H9 (cell line): ENCODE measurements around the gene NFATC1. TPM values are rescaled to one million over a fixed set of nuclear protein-coding genes. Genes with fewer than 3 reads are reported as not detected.
"Not testable (repeated sequence)": the region's sequence is repeated elsewhere in the genome, so short reads cannot be mapped to it uniquely, and the experiment has no call there.

ENCODE experiments used
- DNase-seq: peaks from one replicate; pipeline ENCODE4 v3.0.0-alpha.2; 2017
- H2AFZ ChIP-seq: one replicate; pipeline ENCODE4 v1.6.1; 2013; ENCODE audit warnings: mild to moderate bottlenecking, low read length, control low read depth, moderate library complexity
- H2AK5ac ChIP-seq: 2 replicates; pipeline ENCODE4 v1.6.1; 2013; ENCODE audit warnings: low read length, control low read depth, mixed read lengths; ENCODE audit not compliant: insufficient read length
- H2BK120ac ChIP-seq: one replicate; pipeline ENCODE4 v1.6.1; 2013; ENCODE audit warnings: low read depth, mild to moderate bottlenecking, low read length, control low read depth, inconsistent platforms; ENCODE audit not compliant: poor library complexity, severe bottlenecking
- H2BK12ac ChIP-seq: 2 replicates; pipeline ENCODE4 v1.6.1; 2013; ENCODE audit warnings: low read length, control low read depth, mixed read lengths, low read depth; ENCODE audit not compliant: insufficient read length
- H2BK15ac ChIP-seq: 2 replicates; pipeline ENCODE4 v1.6.1; 2013; ENCODE audit warnings: low read depth, low read length, control low read depth
- H2BK20ac ChIP-seq: one replicate; pipeline ENCODE4 v1.6.1; 2013; ENCODE audit warnings: low read depth, mild to moderate bottlenecking, low read length, control low read depth, inconsistent platforms; ENCODE audit not compliant: poor library complexity, severe bottlenecking
- H2BK5ac ChIP-seq: 2 replicates; pipeline ENCODE4 v1.6.1; 2013; ENCODE audit warnings: low read length, control low read depth, mixed read lengths; ENCODE audit not compliant: insufficient read length
- H3K14ac ChIP-seq: 2 replicates; pipeline ENCODE4 v1.6.1; 2013; ENCODE audit warnings: low read length, control low read depth; ENCODE audit not compliant: insufficient read depth
- H3K18ac ChIP-seq: 2 replicates; pipeline ENCODE4 v1.6.1; 2013; ENCODE audit warnings: low read depth, mild to moderate bottlenecking, mixed read lengths, low read length, control low read depth; ENCODE audit not compliant: insufficient read length
- H3K23ac ChIP-seq: 2 replicates; pipeline ENCODE4 v1.6.1; 2013; ENCODE audit warnings: low read length, control low read depth, mixed read lengths, low read depth; ENCODE audit not compliant: insufficient read length
- H3K23me2 ChIP-seq: 2 replicates; pipeline ENCODE4 v1.6.1; 2013; ENCODE audit warnings: low read depth, mild to moderate bottlenecking, mixed read lengths, low read length, control low read depth; ENCODE audit not compliant: insufficient read length, poor library complexity, severe bottlenecking
- H3K27ac ChIP-seq: 2 replicates; pipeline ENCODE4 v1.5.1; 2013; ENCODE audit warnings: low read length, control low read depth, mixed read lengths, low read depth; ENCODE audit not compliant: insufficient read length
- H3K27me3 ChIP-seq: 2 replicates; pipeline ENCODE4 v1.6.1; 2013; ENCODE audit warnings: low read length, control low read depth, inconsistent platforms; ENCODE audit not compliant: insufficient read depth
- H3K4ac ChIP-seq: 2 replicates; pipeline ENCODE4 v1.6.1; 2013; ENCODE audit warnings: low read depth, mild to moderate bottlenecking, control low read depth, inconsistent platforms, low read length, moderate library complexity
- H3K4me1 ChIP-seq: 2 replicates; pipeline ENCODE4 v1.6.1; 2013; ENCODE audit warnings: low read length, control low read depth, inconsistent platforms; ENCODE audit not compliant: insufficient read depth
- H3K4me2 ChIP-seq: 2 replicates; pipeline ENCODE4 v1.6.1; 2013; ENCODE audit warnings: low read length, control low read depth, mixed read lengths; ENCODE audit not compliant: insufficient read length, insufficient read depth
- H3K56ac ChIP-seq: 2 replicates; pipeline ENCODE4 v1.6.1; 2013; ENCODE audit warnings: low read depth, mild to moderate bottlenecking, mixed read lengths, low read length, control low read depth; ENCODE audit not compliant: insufficient read length
- H3K79me1 ChIP-seq: 2 replicates; pipeline ENCODE4 v1.6.1; 2013; ENCODE audit warnings: low read depth, mild to moderate bottlenecking, moderate library complexity, low read length, control low read depth, inconsistent platforms; ENCODE audit not compliant: insufficient read depth, poor library complexity, severe bottlenecking
- H3K79me2 ChIP-seq: 2 replicates; pipeline ENCODE4 v1.6.1; 2013; ENCODE audit warnings: low read length, control low read depth, inconsistent platforms; ENCODE audit not compliant: insufficient read depth
- H3K9ac ChIP-seq: 2 replicates; pipeline ENCODE4 v1.6.1; 2013; ENCODE audit warnings: low read length, control low read depth, mixed read lengths; ENCODE audit not compliant: insufficient read length; ENCODE audit errors: extremely low read depth
- H3K9me3 ChIP-seq: one replicate; pipeline ENCODE4 v1.6.1; 2013; ENCODE audit warnings: low read depth, low read length, inconsistent platforms; ENCODE audit not compliant: control insufficient read depth
- H3T11ph ChIP-seq: one replicate; pipeline ENCODE4 v1.6.1; 2013; ENCODE audit warnings: mild to moderate bottlenecking, low read length, control low read depth, inconsistent platforms
- H4K20me1 ChIP-seq: one replicate; pipeline ENCODE4 v1.6.1; 2013; ENCODE audit not compliant: control insufficient read depth, insufficient read length, insufficient read depth
- H4K5ac ChIP-seq: 2 replicates; pipeline ENCODE4 v1.6.1; 2013; ENCODE audit warnings: low read depth, mild to moderate bottlenecking, mixed read lengths, low read length, control low read depth; ENCODE audit not compliant: insufficient read length
- H4K8ac ChIP-seq: replicated peaks from 2 replicates; pipeline ENCODE4 v1.6.1; 2013; ENCODE audit warnings: low read length, control low read depth, mixed read lengths, low read depth; ENCODE audit not compliant: insufficient read length
- H4K91ac ChIP-seq: 2 replicates; pipeline ENCODE4 v1.6.1; 2013; ENCODE audit warnings: low read depth, mild to moderate bottlenecking, moderate library complexity, mixed read lengths, low read length, control low read depth; ENCODE audit not compliant: insufficient read length
- H3K27ac Mint-ChIP-seq, 3 experiments: 2 replicates in 2 of 3; 3 replicates in 1 of 3; pipeline ENCODE4 v1.8.0; 2020 to 2021; ENCODE audit warnings: mixed read lengths in 3 of 3, mild to moderate bottlenecking in 1 of 3, moderate library complexity in 1 of 3
- H3K27me3 Mint-ChIP-seq: 2 replicates; pipeline ENCODE4 v1.8.0; 2021; ENCODE audit warnings: low read depth, mild to moderate bottlenecking, moderate library complexity, mixed read lengths
- H3K36me3 Mint-ChIP-seq, 3 experiments: 2 replicates in 2 of 3; 3 replicates in 1 of 3; pipeline ENCODE4 v1.8.0; 2020 to 2021; ENCODE audit warnings: low read depth in 3 of 3, mixed read lengths in 3 of 3; ENCODE audit not compliant: insufficient read depth in 1 of 3
- H3K4me1 Mint-ChIP-seq, 2 experiments: 2 replicates each; pipeline ENCODE4 v1.8.0; 2020; ENCODE audit warnings: mixed read lengths in 2 of 2
- H3K4me3 Mint-ChIP-seq, 2 experiments: 2 replicates in 1 of 2; 3 replicates in 1 of 2; pipeline ENCODE4 v1.8.0; 2020 to 2021; ENCODE audit warnings: mild to moderate bottlenecking in 2 of 2, mixed read lengths in 2 of 2, moderate library complexity in 1 of 2
- H3K9me3 Mint-ChIP-seq, 2 experiments: 2 replicates in 1 of 2; 3 replicates in 1 of 2; pipeline ENCODE4 v1.8.0; 2020; ENCODE audit warnings: mild to moderate bottlenecking in 2 of 2, mixed read lengths in 2 of 2, moderate library complexity in 1 of 2
- WGBS: extraction: QIAGEN DNeasy Blood & Tissue Kit; methylation state at CpG from one replicate; pipeline ENCODE4 v1.1.7; 2013; ENCODE audit warnings: missing lambda C conversion rate, low lambda C conversion rate, mixed read lengths; ENCODE audit not compliant: insufficient read length; ENCODE audit errors: extremely low coverage; 5-methylcytosine and 5-hydroxymethylcytosine counted together
- total RNA-seq: library from RNA; stranded (reverse); gene quantifications from 2 replicates; pipeline ENCODE4 v1.2.1, GENCODE V29; 2021

The NFATC1 gene
- total RNA-seq, 1 experiment from 2014 or later = 5.5 TPM

GRCh38 chr18:79505465-79505864 lies 109.7 kb downstream of the NFATC1 start:
- not testable (repeated sequence) for H3K27ac ChIP-seq, H3K27ac Mint-ChIP-seq, H3K4me3 Mint-ChIP-seq, H3K9ac ChIP-seq, H3K9me3 Mint-ChIP-seq, H2BK15ac ChIP-seq, H2BK120ac ChIP-seq, H2AK5ac ChIP-seq, H3K56ac ChIP-seq, H3K79me1 ChIP-seq, H2AFZ ChIP-seq, H2BK12ac ChIP-seq, H3K18ac ChIP-seq, H2BK20ac ChIP-seq, H3K9me3 ChIP-seq, H3K79me2 ChIP-seq, H3K27me3 ChIP-seq, H4K5ac ChIP-seq, H3K23me2 ChIP-seq, H3K4me2 ChIP-seq, H3K23ac ChIP-seq, H3K14ac ChIP-seq, H3K4ac ChIP-seq, H3K27me3 Mint-ChIP-seq, H3K36me3 Mint-ChIP-seq, H3K4me1 ChIP-seq, H3T11ph ChIP-seq, H4K20me1 ChIP-seq, DNase-seq, H4K91ac ChIP-seq, H2BK5ac ChIP-seq, H4K8ac ChIP-seq
- peaks cover 4 to 16% of the 10 kb centered on the region in 2 experiments; a peak in 3 of 4 replicates for H3K4me1 Mint-ChIP-seq
- WGBS = no CpG with 5 or more reads among the region's 3 CpGs
